Upper lobe of right lung (tissue), 1 donor: Measurements from ENCODE around the gene FIG4. TPM values are rescaled to one million over a fixed set of nuclear protein-coding genes. Genes with fewer than 3 reads are reported as not detected.

Experiments
- ATAC-seq: fragments of 200-7000 bp; cut with Tn5 transposase; one replicate; pipeline ENCODE4 v1.9.1; 2020; ENCODE audit warnings: mild to moderate bottlenecking, moderate library complexity
- DNase-seq: peaks from one replicate; pipeline ENCODE4 v3.0.0-alpha.2; 2020
- H3K27ac ChIP-seq: fragments of 200-600 bp; one replicate; pipeline ENCODE4 v1.8.0; 2022
- H3K27me3 ChIP-seq: fragments of 200-600 bp; one replicate; pipeline ENCODE4 v1.8.0; 2022; ENCODE audit warnings: mild to moderate bottlenecking
- H3K36me3 ChIP-seq: fragments of 200-600 bp; one replicate; pipeline ENCODE4 v1.8.0; 2022
- H3K4me1 ChIP-seq: fragments of 200-600 bp; one replicate; pipeline ENCODE4 v1.8.0; 2022
- H3K4me3 ChIP-seq: fragments of 200-600 bp; one replicate; pipeline ENCODE4 v1.8.0; 2022; ENCODE audit warnings: mild to moderate bottlenecking
- H3K9me3 ChIP-seq: fragments of 200-600 bp; one replicate; pipeline ENCODE4 v1.8.0; 2022
- intact Hi-C: fragments of 100-400 bp; cut with DNase I; formaldehyde crosslinking; loops from one replicate; pipeline ENCODE4 v1.11.0; 2022
- total RNA-seq: library from RNA; stranded (reverse); fragmentation: NEBNext Ultra II Directional; extraction: Animal tissue kit (Norgen Biotek cat#: 25700); gene quantifications from one replicate; pipeline ENCODE4 v1.2.1, GENCODE V29; 2021
- TF ChIP-seq, protein P1 (sequence below): fragments of 200-600 bp; IDR thresholded peaks from one replicate; pipeline ENCODE4 v1.8.0; 2022; ENCODE audit warnings: antibody characterized with exemption
- donor health status: DM: no; HTN: yes; CAD: no; lungs with severe emphysema.

The FIG4 gene
- total RNA-seq, 1 donor from 2014 or later, result 31.3 TPM

DNA sequence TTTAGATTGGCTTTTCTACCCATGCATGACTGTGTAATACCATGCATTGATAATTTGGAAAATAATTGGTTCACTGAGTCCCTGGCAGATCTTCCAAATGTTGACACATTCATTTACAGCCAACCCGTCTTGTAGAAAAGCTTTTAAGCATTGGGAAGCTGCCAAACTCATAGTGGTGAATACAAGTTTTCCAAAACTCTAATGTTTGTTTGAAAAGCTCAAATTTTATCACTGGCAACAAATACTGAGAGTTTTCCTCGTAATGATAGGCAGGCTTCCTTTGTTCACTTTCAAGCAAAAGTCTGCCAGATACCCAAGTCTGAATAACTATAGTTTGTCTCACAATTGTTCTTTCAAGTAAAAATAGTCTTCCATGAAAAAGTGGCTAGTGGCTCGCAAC is 143.0 kb downstream of the FIG4 start:
- Histone ChIP-seq H3K27ac (no peak overlapping the region), H3K4me3 (no peak overlapping the region), H3K4me1 (no peaks in the 10 kb centered on the region), H3K9me3 (no peaks in the 10 kb centered on the region), H3K36me3 (no peaks in the 10 kb centered on the region), H3K27me3 (no peaks in the 10 kb centered on the region)
- DNase-seq (no peak), ATAC-seq (no peak)
- TF ChIP-seq, protein P1, sequence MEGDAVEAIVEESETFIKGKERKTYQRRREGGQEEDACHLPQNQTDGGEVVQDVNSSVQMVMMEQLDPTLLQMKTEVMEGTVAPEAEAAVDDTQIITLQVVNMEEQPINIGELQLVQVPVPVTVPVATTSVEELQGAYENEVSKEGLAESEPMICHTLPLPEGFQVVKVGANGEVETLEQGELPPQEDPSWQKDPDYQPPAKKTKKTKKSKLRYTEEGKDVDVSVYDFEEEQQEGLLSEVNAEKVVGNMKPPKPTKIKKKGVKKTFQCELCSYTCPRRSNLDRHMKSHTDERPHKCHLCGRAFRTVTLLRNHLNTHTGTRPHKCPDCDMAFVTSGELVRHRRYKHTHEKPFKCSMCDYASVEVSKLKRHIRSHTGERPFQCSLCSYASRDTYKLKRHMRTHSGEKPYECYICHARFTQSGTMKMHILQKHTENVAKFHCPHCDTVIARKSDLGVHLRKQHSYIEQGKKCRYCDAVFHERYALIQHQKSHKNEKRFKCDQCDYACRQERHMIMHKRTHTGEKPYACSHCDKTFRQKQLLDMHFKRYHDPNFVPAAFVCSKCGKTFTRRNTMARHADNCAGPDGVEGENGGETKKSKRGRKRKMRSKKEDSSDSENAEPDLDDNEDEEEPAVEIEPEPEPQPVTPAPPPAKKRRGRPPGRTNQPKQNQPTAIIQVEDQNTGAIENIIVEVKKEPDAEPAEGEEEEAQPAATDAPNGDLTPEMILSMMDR, result no peak
- intact Hi-C loops, result no loop called here

DNA sequence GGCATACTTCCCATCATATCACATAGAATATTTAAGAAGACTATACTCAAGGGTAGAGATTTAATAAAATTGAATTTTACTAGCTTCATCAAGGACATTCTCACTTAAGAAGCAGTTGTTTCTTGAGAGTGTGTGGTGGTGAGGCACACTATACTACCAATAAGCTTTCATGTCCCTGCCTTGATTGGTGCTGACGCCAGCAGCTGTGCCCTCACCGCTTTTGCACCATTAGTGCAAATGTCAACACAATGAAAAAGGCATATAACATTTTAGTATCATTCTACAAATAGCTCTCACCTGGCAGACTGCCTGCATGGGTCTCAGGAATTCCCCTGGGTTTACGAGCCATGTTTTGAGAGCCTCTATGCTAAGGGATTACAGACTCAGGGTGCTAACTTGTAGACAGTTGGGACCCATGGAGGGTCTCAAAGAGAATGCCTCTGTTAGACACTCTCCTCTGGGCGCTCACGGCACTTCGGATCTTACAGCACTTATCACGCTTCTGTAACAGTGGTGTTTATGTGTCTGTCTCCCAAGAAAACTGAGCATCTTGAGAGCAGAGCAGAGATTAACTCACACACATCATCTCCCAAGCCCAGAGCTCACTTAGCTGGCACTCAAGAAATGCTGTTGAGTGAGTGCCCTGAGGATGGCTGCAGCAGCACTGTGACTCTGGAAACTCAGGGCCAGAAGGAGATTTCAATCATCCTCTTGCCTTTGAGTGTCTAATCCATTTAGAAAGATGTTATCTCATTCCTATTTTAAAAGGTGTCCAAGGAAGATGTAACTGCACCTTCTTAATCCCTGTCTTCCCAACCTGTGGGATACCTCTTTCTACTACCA is 143.7 kb downstream of the FIG4 start:
- intact Hi-C loops, result no loop called here
- no peak for ATAC-seq

DNA sequence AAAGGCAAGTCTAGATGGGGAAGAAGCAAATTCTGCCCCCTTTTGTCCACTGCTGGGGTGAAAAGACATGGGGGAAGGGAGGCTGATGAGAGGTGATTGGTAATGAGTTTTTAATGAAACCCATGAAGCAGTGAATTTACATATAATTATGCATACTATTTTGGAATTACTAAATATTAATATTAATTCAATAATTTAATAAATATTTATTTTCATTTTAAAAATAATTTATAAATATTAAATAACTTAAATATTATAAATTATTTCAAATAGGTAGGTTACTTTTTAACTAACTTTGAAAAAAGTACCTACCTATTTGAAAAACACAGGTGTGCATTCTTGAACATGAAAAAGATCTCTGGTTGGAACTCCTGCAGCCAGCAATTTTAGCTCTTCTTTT is 148.9 kb downstream of the FIG4 start:
- Histone ChIP-seq H3K27ac (no peak overlapping the region), H3K36me3 (no peaks in the 10 kb centered on the region), H3K4me1 (no peaks in the 10 kb centered on the region), H3K27me3 (no peaks in the 10 kb centered on the region), H3K4me3 (no peak overlapping the region), H3K9me3 (no peaks in the 10 kb centered on the region)
- DNase-seq (no peak), ATAC-seq (no peak)
- TF ChIP-seq, protein P1, result no peak
- intact Hi-C loops, result no loop called here

More for the DNA sequence above, 143.7 kb downstream of the FIG4 start:
- Histone ChIP-seq H3K4me3 (no peak overlapping the region), H3K27ac (no peak overlapping the region), H3K36me3 (no peaks in the 10 kb centered on the region), H3K4me1 (no peaks in the 10 kb centered on the region), H3K9me3 (no peaks in the 10 kb centered on the region), H3K27me3 (no peaks in the 10 kb centered on the region)
- TF ChIP-seq, protein P1, result no peak
- DNase-seq, result no peak

DNA sequence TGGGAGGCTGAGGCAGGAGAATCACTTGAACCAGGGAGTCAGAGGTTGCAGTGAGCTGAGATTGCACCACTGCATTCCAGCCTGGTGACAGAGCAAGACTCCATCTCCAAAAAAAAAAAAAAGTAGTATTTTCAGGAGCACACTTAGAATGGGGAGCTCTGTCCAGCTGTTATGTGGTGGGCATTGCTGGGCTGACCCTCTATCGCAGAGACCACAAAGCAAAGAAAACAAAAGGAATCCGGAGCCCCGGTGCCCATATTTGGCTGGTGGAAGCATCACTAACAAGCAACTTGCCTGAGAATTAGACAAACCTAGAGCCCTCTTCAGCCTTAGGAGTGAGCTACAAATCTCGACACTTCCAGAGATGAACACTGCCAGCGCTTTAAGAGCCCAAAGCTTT is 149.7 kb downstream of the FIG4 start:
- TF ChIP-seq, protein P1, result no peak
- Histone ChIP-seq H3K27ac (no peak overlapping the region), H3K9me3 (no peaks in the 10 kb centered on the region), H3K4me3 (no peak overlapping the region), H3K4me1 (no peaks in the 10 kb centered on the region), H3K36me3 (no peaks in the 10 kb centered on the region), H3K27me3 (no peaks in the 10 kb centered on the region)
- ATAC-seq, result no peak
- intact Hi-C loops, result no loop called here
- no peak for DNase-seq

DNA sequence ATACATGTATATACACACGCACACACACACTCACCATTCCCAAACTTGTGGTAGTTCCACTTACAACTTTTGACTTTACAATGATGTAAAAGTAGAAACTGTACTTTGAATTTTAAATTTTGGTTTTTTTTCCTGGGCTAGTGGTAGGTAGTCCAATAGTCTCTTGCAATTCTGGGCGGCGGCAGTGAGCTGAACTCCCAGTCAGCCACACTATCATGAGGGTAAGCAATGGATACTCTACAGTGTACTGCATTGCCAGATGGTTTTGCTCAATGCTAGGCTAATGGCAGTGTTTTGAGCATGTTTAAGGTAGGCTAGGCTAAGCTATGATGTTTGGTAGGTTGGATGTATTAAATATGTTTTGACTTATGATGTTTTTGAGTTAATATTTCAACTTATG is 150.8 kb downstream of the FIG4 start:
- intact Hi-C loops, result no loop called here
- ATAC-seq, result no peak
- DNase-seq, result no peak
- Histone ChIP-seq H3K27ac (no peak overlapping the region), H3K4me3 (no peak overlapping the region), H3K36me3 (no peaks in the 10 kb centered on the region), H3K4me1 (no peaks in the 10 kb centered on the region), H3K27me3 (no peaks in the 10 kb centered on the region), H3K9me3 (no peaks in the 10 kb centered on the region)
- TF ChIP-seq, protein P1, result no peak
